OCI-LY7 (cell line): ENCODE data around the gene MYBPC1. TPM values are rescaled to one million over a fixed set of nuclear protein-coding genes. Genes with fewer than 3 reads are reported as not detected.
A peak's percentile ranks its signal among the peaks of the same experiment; 100 is the strongest.

Experiments used
- Bru-seq: library from RNA; stranded (reverse); fragments of 400-500 nt; gene quantifications from one replicate; lab custom pipeline; 2021; lab: Mats Ljungman, UMichigan
- BruChase-seq, 2 experiments: library from RNA; stranded (reverse); fragments of 400-500 nt; gene quantifications; one replicate each; lab custom pipeline; 2021; lab: Mats Ljungman, UMichigan
- BruUV-seq: library from RNA; stranded (reverse); fragments of 400-500 nt; replicated peaks from 2 replicates; lab custom pipeline; 2021; lab: Mats Ljungman, UMichigan
- CTCF ChIA-PET: fragments of 300-600 bp; sonication (Branson Sonifier 250); formaldehyde crosslinking; loops from one replicate; lab custom pipeline; 2022; ENCODE audit warnings: antibody characterized with exemption; ENCODE audit not compliant: unreplicated experiment; lab: Charles Lee
- POLR2A ChIA-PET: fragments of 300-600 bp; sonication (Branson Sonifier 250); formaldehyde crosslinking; loops from one replicate; lab custom pipeline; 2022; ENCODE audit warnings: antibody characterized with exemption; lab: Charles Lee
- DNase-seq: peaks from one replicate; pipeline ENCODE4 v3.0.0-alpha.2; 2015; ENCODE audit warnings: low spot score
- H2AFZ ChIP-seq: fragments of 200-600 bp; sonication (generic), shearing (Covaris generic); 2 replicates; pipeline ENCODE4 v1.6.1; 2014; ENCODE audit warnings: mild to moderate bottlenecking, antibody characterized with exemption, low read length, moderate library complexity
- H3K27ac ChIP-seq: fragments of 200-600 bp; sonication (generic); 2 replicates; pipeline ENCODE4 v1.5.1; 2014; ENCODE audit warnings: mixed run types, low read depth, mild to moderate bottlenecking, moderate library complexity, low read length, inconsistent platforms; ENCODE audit not compliant: poor library complexity, severe bottlenecking
- H3K36me3 ChIP-seq: fragments of 200-600 bp; sonication (generic); 2 replicates; pipeline ENCODE4 v1.6.1; 2014; ENCODE audit warnings: mild to moderate bottlenecking, antibody characterized with exemption, low read length, moderate library complexity, mixed read lengths; ENCODE audit not compliant: insufficient read depth
- H3K4me1 ChIP-seq: fragments of 200-600 bp; sonication (generic); 2 replicates; pipeline ENCODE4 v1.5.1; 2014; ENCODE audit warnings: mild to moderate bottlenecking, low read length; ENCODE audit not compliant: insufficient read depth, poor library complexity, severe bottlenecking
- H3K4me2 ChIP-seq: fragments of 200-600 bp; sonication (generic); 2 replicates; pipeline ENCODE4 v1.6.1; 2014; ENCODE audit warnings: mild to moderate bottlenecking, low read length
- H3K4me3 ChIP-seq: fragments of 200-600 bp; sonication (generic); 2 replicates; pipeline ENCODE4 v1.5.1; 2014; ENCODE audit warnings: mild to moderate bottlenecking, low read depth, low read length; ENCODE audit not compliant: poor library complexity, severe bottlenecking
- H3K79me2 ChIP-seq: fragments of 200-600 bp; sonication (generic); 2 replicates; pipeline ENCODE4 v1.6.1; 2016; ENCODE audit warnings: low read depth, mild to moderate bottlenecking, low read length, moderate library complexity, mixed read lengths; ENCODE audit not compliant: insufficient read depth
- H3K9me2 ChIP-seq: fragments of 200-600 bp; sonication (generic); 2 replicates; pipeline ENCODE4 v1.6.1; 2016; ENCODE audit warnings: mild to moderate bottlenecking, low read length, mixed read lengths; ENCODE audit not compliant: insufficient read depth
- H3K9me3 ChIP-seq: fragments of 200-600 bp; sonication (generic); 2 replicates; pipeline ENCODE4 v1.6.1; 2014; ENCODE audit warnings: mild to moderate bottlenecking, mixed run types, low read length, mixed read lengths
- H4K20me1 ChIP-seq: fragments of 200-600 bp; sonication (generic); 2 replicates; pipeline ENCODE4 v1.6.1; 2014; ENCODE audit warnings: mild to moderate bottlenecking, antibody characterized with exemption, low read length, moderate library complexity, mixed read lengths; ENCODE audit not compliant: insufficient read depth
- CTCF ChIP-seq: fragments of 200-600 bp; sonication (generic); conservative IDR thresholded peaks from 2 replicates; pipeline ENCODE4 v1.5.1; 2014; ENCODE audit warnings: mild to moderate bottlenecking, antibody characterized with exemption, low read length, moderate library complexity, mixed read lengths
- EZH2phosphoT487 ChIP-seq: fragments of 200-600 bp; sonication (generic); IDR thresholded peaks from 2 replicates; pipeline ENCODE4 v1.6.1; 2018; ENCODE audit warnings: low read depth, borderline replicate concordance, mild to moderate bottlenecking, mixed run types, antibody characterized with exemption, low read length, moderate library complexity, mixed read lengths
- intact Hi-C: fragments of 100-400 bp; cut with micrococcal nuclease; formaldehyde crosslinking; loops from one replicate; pipeline ENCODE4 v1.10.0; 2022; ENCODE audit not compliant: unreplicated experiment
- long read RNA-seq: library from polyadenylated mRNA; stranded (forward); transcript quantifications from one replicate; pipeline ENCODE4 v2.0.0, GENCODE V29; 2022
- total RNA-seq, 2 experiments: library from RNA; depleted of rRNA in 1 of 2; stranded (reverse); fragments of >200 nt in 1 of 2; shearing (Covaris generic) in 1 of 2; gene quantifications; 2 replicates each; pipeline ENCODE4 v1.2.3, GENCODE V29; 2014 to 2022

The MYBPC1 gene
- total RNA-seq (2014; rRNA removed; shearing (Covaris generic)), result not detected in 2 replicates
- not detected in 2 replicates for total RNA-seq (2022)
- Bru-seq, nascent RNA, result percentile 2 among the genes with signal in this experiment
- BruChase-seq, experiment 1, labeled RNA remaining after a 6-hour chase, result not detected
- not detected for BruChase-seq, experiment 2, labeled RNA remaining after a 2-hour chase
- long read RNA-seq, result 0 reads

- Histone ChIP-seq H3K4me1 (peaks cover 7% of the 10 kb centered on the region), H3K4me2 (no peak within 1 kb of the TSS), H3K9me2 (no peaks in the 10 kb centered on the region), H4K20me1 (no peaks in the 10 kb centered on the region), H2AFZ (peak within 1 kb of the TSS; percentile 30; the same call in 1 of the 2 replicates), H3K9me3 (no peaks in the 10 kb centered on the region), H3K36me3 (no peaks in the 10 kb centered on the region), H3K4me3 (no peak within 1 kb of the TSS), H3K27ac (no peak within 1 kb of the TSS), H3K79me2 (no peaks in the 10 kb centered on the region)
- no TSS peak for BruUV-seq
- ChIA-PET CTCF (no interaction called here), POLR2A (interaction anchor here (1.4 kb wide), 1 partner anchor 21 kb away, joined by 4 read pairs; no protein-coding TSS in a partner anchor)
- DNase-seq, result peak; percentile 34
- TF ChIP-seq EZH2phosphoT487 (no peak), CTCF (no peak)
- intact Hi-C loops, result no loop called here
Measured at GRCh38 chr12:101594700-101595099, at the start of gene MYBPC1. Gene MYBPC1 (plus strand): TSS chr12:101594971. CDS start chr12:101595071, 100 bp downstream.

GRCh38 chr12:101551362-101552114 is 43.2 kb upstream of the MYBPC1 start:
- H3K4me2 ChIP-seq, result no peak overlapping the region
- no peaks in the 10 kb centered on the region for H3K9me3 ChIP-seq
- DNase-seq, result no peak
- no peak for TF ChIP-seq CTCF
- no peak for TF ChIP-seq EZH2phosphoT487
- H4K20me1 ChIP-seq, result no peaks in the 10 kb centered on the region
- no TSS peak for BruUV-seq
- no peaks in the 10 kb centered on the region for H3K4me1 ChIP-seq
- intact Hi-C loops, result no loop called here
- no peak overlapping the region for H2AFZ ChIP-seq
- H3K27ac ChIP-seq, result no peak overlapping the region
- no peaks in the 10 kb centered on the region for H3K36me3 ChIP-seq
- H3K4me3 ChIP-seq, result no peak overlapping the region
- no peaks in the 10 kb centered on the region for H3K79me2 ChIP-seq
- no peaks in the 10 kb centered on the region for H3K9me2 ChIP-seq
- POLR2A ChIA-PET, result interaction anchor here (1.2 to 1.5 kb wide), 2 partner anchors 11 to 24 kb away, joined by 4 to 6 read pairs; no protein-coding TSS in a partner anchor
- CTCF ChIA-PET, result no interaction called here
